GM10248 (cell line): ENCODE data around the gene KMT5C.

Experiments
- CTCF ChIA-PET: fragments of 300-600 bp; sonication (Branson Sonifier 250); formaldehyde crosslinking; extraction: SDS; loops from one replicate; lab custom pipeline; 2021; ENCODE audit warnings: antibody characterized with exemption; lab: Yijun Ruan, JAX
- POLR2A ChIA-PET: fragments of 350-650 bp; sonication (Branson Sonifier 250); formaldehyde crosslinking; extraction: SDS; loops from one replicate; lab custom pipeline; 2020; ENCODE audit warnings: antibody characterized with exemption; lab: Yijun Ruan, JAX
- DNase-seq: peaks from one replicate; pipeline ENCODE4 v3.0.0; 2012; ENCODE audit errors: extremely low spot score
- TF ChIP-seq, protein P1 (sequence below): IDR thresholded peaks from 2 replicates; pipeline ENCODE4 v1.5.1; 2012; ENCODE audit warnings: mild to moderate bottlenecking, low read depth; ENCODE audit errors: extremely low read depth, missing control alignments, control extremely low read depth

KMT5C gene

DNA sequence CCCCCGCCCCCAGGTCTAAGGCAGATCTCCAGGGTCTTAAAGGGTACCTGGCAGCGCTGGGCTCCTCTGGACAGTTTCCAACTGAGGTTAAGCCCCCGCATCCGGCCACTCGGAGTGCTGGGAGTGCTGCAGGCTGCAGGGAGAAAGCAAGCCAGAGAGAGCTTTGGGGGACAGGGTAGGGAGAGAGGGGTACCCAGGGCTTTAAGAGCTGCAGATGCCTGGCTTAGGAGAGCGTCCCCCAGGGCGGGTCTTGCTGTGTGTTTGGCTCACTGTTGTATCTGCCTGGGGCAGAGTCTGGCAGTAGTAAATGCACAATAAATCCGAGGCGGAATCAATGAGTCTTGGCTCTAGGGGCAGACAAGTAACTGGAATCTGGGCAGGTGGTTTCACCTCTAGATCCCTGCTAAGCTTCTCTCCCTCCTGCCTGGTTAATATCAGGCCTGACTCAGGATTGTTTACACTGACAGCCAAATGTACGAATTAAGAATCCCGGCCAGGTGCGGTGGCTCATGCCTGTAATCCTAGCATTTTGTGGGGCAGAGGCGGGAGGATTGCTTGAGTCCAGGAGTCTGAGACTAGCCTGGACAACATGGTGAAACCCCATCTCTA lies 15.6 kb downstream of the KMT5C start:
- CTCF ChIA-PET: no interaction called here
- POLR2A ChIA-PET: no interaction called here
- DNase-seq: no peak
- TF ChIP-seq, protein P1, sequence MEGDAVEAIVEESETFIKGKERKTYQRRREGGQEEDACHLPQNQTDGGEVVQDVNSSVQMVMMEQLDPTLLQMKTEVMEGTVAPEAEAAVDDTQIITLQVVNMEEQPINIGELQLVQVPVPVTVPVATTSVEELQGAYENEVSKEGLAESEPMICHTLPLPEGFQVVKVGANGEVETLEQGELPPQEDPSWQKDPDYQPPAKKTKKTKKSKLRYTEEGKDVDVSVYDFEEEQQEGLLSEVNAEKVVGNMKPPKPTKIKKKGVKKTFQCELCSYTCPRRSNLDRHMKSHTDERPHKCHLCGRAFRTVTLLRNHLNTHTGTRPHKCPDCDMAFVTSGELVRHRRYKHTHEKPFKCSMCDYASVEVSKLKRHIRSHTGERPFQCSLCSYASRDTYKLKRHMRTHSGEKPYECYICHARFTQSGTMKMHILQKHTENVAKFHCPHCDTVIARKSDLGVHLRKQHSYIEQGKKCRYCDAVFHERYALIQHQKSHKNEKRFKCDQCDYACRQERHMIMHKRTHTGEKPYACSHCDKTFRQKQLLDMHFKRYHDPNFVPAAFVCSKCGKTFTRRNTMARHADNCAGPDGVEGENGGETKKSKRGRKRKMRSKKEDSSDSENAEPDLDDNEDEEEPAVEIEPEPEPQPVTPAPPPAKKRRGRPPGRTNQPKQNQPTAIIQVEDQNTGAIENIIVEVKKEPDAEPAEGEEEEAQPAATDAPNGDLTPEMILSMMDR: no peak

DNA sequence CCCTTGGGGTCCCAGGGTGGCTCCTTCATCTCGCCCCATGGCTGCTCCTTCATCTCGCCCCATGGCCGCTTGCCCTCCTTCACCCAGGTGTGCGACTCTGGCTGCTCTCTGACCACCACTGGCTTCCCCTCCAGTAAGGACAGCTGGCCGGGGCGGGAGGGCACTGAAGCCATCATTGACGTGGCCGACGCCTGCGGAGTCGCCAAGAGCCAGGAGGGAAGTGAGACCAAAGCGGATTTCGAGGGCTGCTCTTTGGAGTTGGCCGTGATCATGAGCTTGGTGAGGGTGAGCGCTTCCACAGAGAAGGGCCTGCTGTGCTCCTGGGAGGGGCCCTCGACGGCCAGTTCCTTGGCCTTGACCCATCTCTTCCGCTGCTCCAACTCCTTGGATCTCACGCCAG lies 18.8 kb downstream of the KMT5C start:
- ChIA-PET POLR2A (interaction anchor here (0.6 kb wide), 1 partner anchor 902 kb away, joined by 4 read pairs; no protein-coding TSS in a partner anchor), CTCF (interaction anchor here (1.2 kb wide), 1 partner anchor 9 kb away, joined by 3 read pairs; no protein-coding TSS in a partner anchor)
- DNase-seq: no peak
- TF ChIP-seq, protein P1: no peak

DNA sequence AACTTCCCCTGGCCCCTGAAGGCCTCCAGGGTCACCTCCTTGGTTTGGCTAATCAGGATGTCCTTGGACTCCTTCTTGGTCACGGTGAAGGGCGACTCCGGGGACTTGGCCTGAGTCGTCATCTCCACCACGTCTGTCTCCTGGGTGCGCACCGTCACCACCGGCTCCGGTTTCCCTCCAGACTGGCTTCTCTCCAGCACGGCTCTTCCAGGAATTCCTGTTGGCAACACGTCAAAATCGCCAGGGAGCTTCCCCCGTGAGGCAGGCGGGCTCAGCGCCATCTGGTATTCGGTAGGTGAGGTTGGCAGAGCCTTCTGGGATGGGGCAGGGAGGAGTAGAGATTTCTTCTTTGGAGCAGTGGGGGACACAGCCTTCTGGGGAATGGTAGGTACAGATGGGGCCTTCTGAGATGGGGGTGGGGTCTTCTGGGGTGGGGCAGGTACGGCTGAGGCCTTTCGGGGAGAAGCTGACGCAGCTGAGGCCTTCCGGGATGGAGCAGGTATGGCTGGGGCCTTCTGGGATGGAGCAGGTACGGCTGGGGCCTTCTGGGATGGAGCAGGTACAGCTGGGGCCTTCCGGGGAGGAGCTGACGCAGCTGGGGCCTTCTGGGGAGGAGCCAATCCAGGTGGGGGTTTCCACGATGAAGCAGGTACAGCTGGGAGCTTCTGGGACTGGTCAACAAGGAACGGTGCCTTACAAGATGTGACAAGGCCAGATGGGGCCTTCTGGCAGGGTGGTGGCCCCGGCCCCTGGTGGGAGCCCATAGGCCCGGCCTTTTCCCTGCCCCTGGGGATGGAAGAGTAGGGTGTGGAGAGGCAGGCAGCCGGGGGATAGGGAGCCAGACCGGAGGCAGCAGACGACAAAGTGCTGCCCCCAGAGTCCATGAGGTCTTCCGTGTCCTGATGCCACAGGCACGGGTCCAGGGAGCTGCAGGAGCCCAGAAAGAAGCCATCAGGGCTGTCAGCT lies 19.6 kb downstream of the KMT5C start:
- POLR2A ChIA-PET: interaction anchor here (0.6 kb wide), 1 partner anchor 902 kb away, joined by 4 read pairs; no protein-coding TSS in a partner anchor
- TF ChIP-seq, protein P1: no peak
- no peak for DNase-seq
- CTCF ChIA-PET: interaction anchor here (0.9 to 1.2 kb wide), 4 partner anchors 10 to 68 kb away, joined by 3 read pairs; no protein-coding TSS in a partner anchor

DNA sequence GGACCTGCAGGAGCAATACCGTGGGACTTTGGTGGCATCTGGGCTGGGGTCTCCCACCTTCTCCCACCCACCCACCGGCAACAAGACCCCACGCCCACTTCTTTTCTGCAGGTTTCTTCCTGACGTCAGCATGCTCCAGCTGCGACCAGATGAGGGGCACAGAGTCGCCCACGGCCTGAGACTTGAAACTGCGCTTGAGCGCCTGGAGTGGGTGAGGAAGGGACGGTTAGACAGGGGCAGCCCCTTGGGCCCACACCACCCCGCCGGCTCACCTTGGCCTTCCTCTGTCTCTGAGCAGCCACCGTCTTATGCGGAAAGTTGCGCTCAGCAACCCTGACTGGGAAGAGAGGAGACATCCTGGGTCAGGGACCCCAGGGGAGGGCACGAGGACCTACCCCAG lies 21.2 kb downstream of the KMT5C start:
- CTCF ChIA-PET: interaction anchor here (1.5 kb wide), 1 partner anchor 106 kb away, joined by 4 read pairs; no protein-coding TSS in a partner anchor
- no peak for DNase-seq
- POLR2A ChIA-PET: interaction anchor here (0.7 kb wide), 1 partner anchor 109 kb away, joined by 4 read pairs; no protein-coding TSS in a partner anchor
- TF ChIP-seq, protein P1: no peak

DNA sequence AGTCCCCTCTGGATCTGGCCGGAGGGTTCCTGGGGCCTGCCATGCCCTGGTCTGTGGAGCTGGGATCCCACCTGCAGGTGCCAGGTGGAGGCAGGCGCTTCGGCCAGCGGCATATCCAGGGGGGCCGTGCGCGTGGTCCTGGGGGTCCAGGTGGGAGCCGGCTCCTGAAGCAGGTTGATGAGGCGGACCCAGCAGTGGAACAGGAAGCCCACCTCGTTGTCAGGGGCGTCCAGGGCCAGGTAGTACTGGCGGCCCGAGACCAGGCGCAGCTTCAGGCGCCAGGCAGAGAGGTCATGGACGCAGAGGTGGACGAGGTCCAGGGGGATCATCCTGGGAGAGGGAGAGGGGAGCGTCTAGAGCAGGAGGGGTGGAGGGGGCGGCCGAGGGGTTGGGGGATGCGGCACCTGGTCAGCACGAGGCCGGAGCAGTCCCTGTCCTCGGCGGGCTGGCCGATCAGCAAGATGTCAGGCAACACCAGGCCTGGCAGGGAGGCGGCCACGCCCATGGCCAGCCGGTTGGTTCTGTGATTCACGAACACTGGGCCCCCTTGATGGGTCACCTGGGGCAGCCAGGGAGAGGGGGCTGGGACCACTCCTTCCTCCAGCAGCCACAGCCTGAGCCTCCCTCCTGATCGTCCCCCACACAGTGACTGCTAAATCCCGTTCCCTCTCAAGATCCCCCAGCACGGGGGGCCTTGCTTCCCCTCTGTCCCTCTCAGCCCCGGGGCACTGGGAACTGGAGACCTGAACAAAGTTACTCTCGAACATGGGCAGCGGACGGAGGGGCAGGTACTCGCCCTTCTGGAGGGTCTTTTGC lies 22.7 kb downstream of the KMT5C start:
- DNase-seq: no peak
- CTCF ChIA-PET: interaction anchor here (1.5 kb wide), 1 partner anchor 105 kb away, joined by 4 read pairs; no protein-coding TSS in a partner anchor
- POLR2A ChIA-PET: no interaction called here
- TF ChIP-seq, protein P1: no peak
